ENCODE measurements around the gene FBXO3.

The FBXO3 gene

GRCh38 chr11:33761471-33761870 lies 12.8 kb downstream of the FBXO3 start:
- no peaks in the 10 kb centered on the region for H3K9me2 ChIP-seq (replicated peaks; ENCODE audit: low read depth, low read length)
- 0 out of 2 replicates have a peak, but pooled peaks cover 3% of the 10 kb centered on the region for H3K9me3 ChIP-seq (ENCODE audit: insufficient read depth, low read depth, low read length)
- H4K20me1 ChIP-seq (ENCODE audit: insufficient read depth, low read length, poor library complexity, severe bottlenecking) = no peaks in the 10 kb centered on the region
- no peaks in the 10 kb centered on the region for H3K4me1 ChIP-seq (ENCODE audit: insufficient read depth, low read length, poor library complexity, severe bottlenecking)
- peaks cover 62% of the 10 kb centered on the region; the same call in 1 of the 2 replicates for H3K36me3 ChIP-seq (ENCODE audit: insufficient read depth, low read length)
- no peaks in the 10 kb centered on the region for H3K79me2 ChIP-seq (ENCODE audit: insufficient read depth, low read length)
- no peaks in the 10 kb centered on the region for H3F3A ChIP-seq (ENCODE audit: low read depth)
- H3K27me3 ChIP-seq (ENCODE audit: insufficient read depth, low read length, poor library complexity, severe bottlenecking) = no peaks in the 10 kb centered on the region
- TF ChIP-seq EZH2phosphoT487 (IDR thresholded peaks at IDR 0.05; ENCODE audit: borderline replicate concordance) (no peak), CTCF (conservative IDR thresholded peaks at IDR 0.05; ENCODE audit: low read length) (no peak)
- H3K9ac ChIP-seq (ENCODE audit: low read depth, low read length, poor library complexity, severe bottlenecking) = no peak overlapping the region
- H2AFZ ChIP-seq (ENCODE audit: low read length) = no peak overlapping the region
- no peak overlapping the region for H3K4me2 ChIP-seq (ENCODE audit: low read depth, low read length, poor library complexity, severe bottlenecking)
- H3K4me3 ChIP-seq (ENCODE audit: low read length, poor library complexity, severe bottlenecking) = no peak overlapping the region

- no peak for TF ChIP-seq EZH2phosphoT487 (IDR thresholded peaks at IDR 0.05; ENCODE audit: borderline replicate concordance)
- Histone ChIP-seq H3F3A (ENCODE audit: low read depth) (no peaks in the 10 kb centered on the region), H3K4me1 (ENCODE audit: insufficient read depth, low read length, poor library complexity, severe bottlenecking) (no peaks in the 10 kb centered on the region), H3K4me3 (ENCODE audit: low read length, poor library complexity, severe bottlenecking) (no peak overlapping the region), H3K9ac (ENCODE audit: low read depth, low read length, poor library complexity, severe bottlenecking) (no peak overlapping the region), H3K9me2 (replicated peaks; ENCODE audit: low read depth, low read length) (no peaks in the 10 kb centered on the region), H3K36me3 (ENCODE audit: insufficient read depth, low read length) (peaks cover 49% of the 10 kb centered on the region; the same call in 1 of the 2 replicates), H3K27me3 (ENCODE audit: insufficient read depth, low read length, poor library complexity, severe bottlenecking) (no peaks in the 10 kb centered on the region), H3K79me2 (ENCODE audit: insufficient read depth, low read length) (no peaks in the 10 kb centered on the region), H4K20me1 (ENCODE audit: insufficient read depth, low read length, poor library complexity, severe bottlenecking) (no peaks in the 10 kb centered on the region), H3K9me3 (ENCODE audit: insufficient read depth, low read depth, low read length) (no peaks in the 10 kb centered on the region), H3K4me2 (ENCODE audit: low read depth, low read length, poor library complexity, severe bottlenecking) (no peak overlapping the region), H2AFZ (ENCODE audit: low read length) (no peak overlapping the region)
Measured at GRCh38 chr11:33753304-33753967, 20.9 kb downstream of the FBXO3 start.

- H3F3A ChIP-seq (ENCODE audit: low read depth) = no peaks in the 10 kb centered on the region
- no peaks in the 10 kb centered on the region for H4K20me1 ChIP-seq (ENCODE audit: insufficient read depth, low read length, poor library complexity, severe bottlenecking)
- no peaks in the 10 kb centered on the region for H3K9me2 ChIP-seq (replicated peaks; ENCODE audit: low read depth, low read length)
- no peaks in the 10 kb centered on the region for H3K9me3 ChIP-seq (ENCODE audit: insufficient read depth, low read depth, low read length)
- TF ChIP-seq CTCF (conservative IDR thresholded peaks at IDR 0.05; ENCODE audit: low read length) (no peak), EZH2phosphoT487 (IDR thresholded peaks at IDR 0.05; ENCODE audit: borderline replicate concordance) (no peak)
- H2AFZ ChIP-seq (ENCODE audit: low read length) = no peak overlapping the region
- H3K4me2 ChIP-seq (ENCODE audit: low read depth, low read length, poor library complexity, severe bottlenecking) = no peak overlapping the region
- no peaks in the 10 kb centered on the region for H3K27me3 ChIP-seq (ENCODE audit: insufficient read depth, low read length, poor library complexity, severe bottlenecking)
- peaks cover 41% of the 10 kb centered on the region; the same call in 1 of the 2 replicates for H3K36me3 ChIP-seq (ENCODE audit: insufficient read depth, low read length)
- H3K4me3 ChIP-seq (ENCODE audit: low read length, poor library complexity, severe bottlenecking) = no peak overlapping the region
- no peaks in the 10 kb centered on the region for H3K79me2 ChIP-seq (ENCODE audit: insufficient read depth, low read length)
- no peaks in the 10 kb centered on the region for H3K4me1 ChIP-seq (ENCODE audit: insufficient read depth, low read length, poor library complexity, severe bottlenecking)
- no peak overlapping the region for H3K9ac ChIP-seq (ENCODE audit: low read depth, low read length, poor library complexity, severe bottlenecking)
Measured at GRCh38 chr11:33751878-33752277, 22.4 kb downstream of the FBXO3 start.

GRCh38 chr11:33747979-33748378 lies 26.3 kb downstream of the FBXO3 start:
- Histone ChIP-seq H3K9me3 (ENCODE audit: insufficient read depth, low read depth, low read length) (no peaks in the 10 kb centered on the region), H2AFZ (ENCODE audit: low read length) (no peak overlapping the region), H3K27me3 (ENCODE audit: insufficient read depth, low read length, poor library complexity, severe bottlenecking) (no peaks in the 10 kb centered on the region), H3K4me1 (ENCODE audit: insufficient read depth, low read length, poor library complexity, severe bottlenecking) (no peaks in the 10 kb centered on the region), H3K4me3 (ENCODE audit: low read length, poor library complexity, severe bottlenecking) (no peak overlapping the region), H3K36me3 (ENCODE audit: insufficient read depth, low read length) (peaks cover 20% of the 10 kb centered on the region; the same call in 1 of the 2 replicates), H3K79me2 (ENCODE audit: insufficient read depth, low read length) (no peaks in the 10 kb centered on the region), H3K9me2 (replicated peaks; ENCODE audit: low read depth, low read length) (no peaks in the 10 kb centered on the region), H3F3A (ENCODE audit: low read depth) (no peaks in the 10 kb centered on the region), H4K20me1 (ENCODE audit: insufficient read depth, low read length, poor library complexity, severe bottlenecking) (no peaks in the 10 kb centered on the region), H3K4me2 (ENCODE audit: low read depth, low read length, poor library complexity, severe bottlenecking) (no peak overlapping the region), H3K9ac (ENCODE audit: low read depth, low read length, poor library complexity, severe bottlenecking) (no peak overlapping the region)
- TF ChIP-seq EZH2phosphoT487 (IDR thresholded peaks at IDR 0.05; ENCODE audit: borderline replicate concordance) = no peak
- no peak for TF ChIP-seq CTCF (conservative IDR thresholded peaks at IDR 0.05; ENCODE audit: low read length)
